WI38 (cell line): ENCODE data around the gene SFPQ.
"Not testable (repeated sequence)": the region's sequence is repeated elsewhere in the genome, so short reads cannot be mapped to it uniquely, and the experiment has no call there.

ENCODE experiments used
- H3K4me3 ChIP-seq: 2 replicates; pipeline ENCODE4 v1.5.1; 2011; ENCODE audit warnings: low read depth, mild to moderate bottlenecking, control low read depth, low read length
- TF ChIP-seq, protein P1 (sequence below): IDR thresholded peaks from 2 replicates; pipeline ENCODE4 v1.5.1; 2012; ENCODE audit warnings: low read depth, mild to moderate bottlenecking, control low read depth, low read length

Gene SFPQ

GRCh38 chr1:35151220-35151619, 41.7 kb downstream of the SFPQ start:
- H3K4me3 ChIP-seq = no peak overlapping the region
- TF ChIP-seq, protein P1, sequence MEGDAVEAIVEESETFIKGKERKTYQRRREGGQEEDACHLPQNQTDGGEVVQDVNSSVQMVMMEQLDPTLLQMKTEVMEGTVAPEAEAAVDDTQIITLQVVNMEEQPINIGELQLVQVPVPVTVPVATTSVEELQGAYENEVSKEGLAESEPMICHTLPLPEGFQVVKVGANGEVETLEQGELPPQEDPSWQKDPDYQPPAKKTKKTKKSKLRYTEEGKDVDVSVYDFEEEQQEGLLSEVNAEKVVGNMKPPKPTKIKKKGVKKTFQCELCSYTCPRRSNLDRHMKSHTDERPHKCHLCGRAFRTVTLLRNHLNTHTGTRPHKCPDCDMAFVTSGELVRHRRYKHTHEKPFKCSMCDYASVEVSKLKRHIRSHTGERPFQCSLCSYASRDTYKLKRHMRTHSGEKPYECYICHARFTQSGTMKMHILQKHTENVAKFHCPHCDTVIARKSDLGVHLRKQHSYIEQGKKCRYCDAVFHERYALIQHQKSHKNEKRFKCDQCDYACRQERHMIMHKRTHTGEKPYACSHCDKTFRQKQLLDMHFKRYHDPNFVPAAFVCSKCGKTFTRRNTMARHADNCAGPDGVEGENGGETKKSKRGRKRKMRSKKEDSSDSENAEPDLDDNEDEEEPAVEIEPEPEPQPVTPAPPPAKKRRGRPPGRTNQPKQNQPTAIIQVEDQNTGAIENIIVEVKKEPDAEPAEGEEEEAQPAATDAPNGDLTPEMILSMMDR = no peak

- H3K4me3 ChIP-seq = not testable (repeated sequence)
Measured at GRCh38 chr1:35145892-35146549, 46.9 kb downstream of the SFPQ start.

DNA sequence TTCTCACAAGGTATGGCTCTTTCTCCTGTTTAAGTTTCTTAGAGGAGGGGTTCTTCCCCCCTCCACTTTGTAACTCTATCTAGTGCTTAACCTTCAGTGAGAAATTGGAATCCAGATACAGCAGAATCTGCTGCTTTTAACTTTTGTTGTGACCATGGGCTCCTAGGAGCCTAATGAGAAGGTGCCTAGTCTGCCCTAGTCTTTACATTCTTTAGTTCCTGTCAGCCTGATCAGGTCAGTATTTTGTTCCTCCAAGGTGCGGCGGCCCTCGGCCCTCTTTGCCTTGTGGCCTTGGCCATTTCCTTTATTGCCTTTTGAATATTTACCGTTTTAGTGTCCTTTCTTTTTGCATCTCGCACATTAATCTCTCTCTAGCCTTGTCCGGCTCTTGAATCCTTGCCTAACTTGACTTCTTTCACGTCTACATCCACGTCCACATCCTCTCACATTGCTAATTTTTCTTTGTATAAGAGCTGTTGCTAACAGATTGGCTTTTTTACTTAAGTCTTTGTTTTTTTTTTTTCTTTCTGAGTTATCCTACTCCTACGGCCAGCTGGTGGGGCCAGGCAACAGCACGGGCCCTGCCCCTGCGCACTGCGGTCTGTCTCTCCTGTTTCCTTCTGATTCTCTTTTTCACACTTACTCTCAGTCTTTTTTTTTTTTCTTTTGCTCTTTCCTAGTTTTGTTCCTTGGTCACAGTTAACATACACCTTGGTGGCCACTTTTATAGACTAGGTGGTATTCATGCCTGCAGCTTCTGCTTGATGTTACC, 49.0 kb downstream of the SFPQ start:
- H3K4me3 ChIP-seq = no peak overlapping the region
- TF ChIP-seq, protein P1 = no peak

DNA sequence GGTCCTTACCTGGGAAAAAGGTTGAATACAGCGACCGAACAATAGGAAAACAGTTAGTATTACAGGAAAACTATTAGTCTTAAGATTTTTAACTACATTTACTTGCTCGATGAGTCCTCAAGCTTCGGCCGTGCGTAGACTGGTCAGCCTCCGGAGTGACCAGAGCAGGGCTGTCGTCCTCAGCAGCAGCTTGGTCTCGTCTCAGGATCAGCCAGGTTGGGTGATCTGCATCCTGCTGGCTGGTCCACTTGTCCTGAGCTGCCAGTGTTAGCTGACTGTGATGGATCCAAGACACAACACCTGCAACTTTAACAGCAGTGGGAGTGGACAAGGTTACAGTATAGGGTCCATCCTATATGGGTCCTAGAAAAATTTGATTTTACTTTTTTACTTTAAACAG, 50.2 kb downstream of the SFPQ start:
- not testable (repeated sequence) for H3K4me3 ChIP-seq

- not testable (repeated sequence) for H3K4me3 ChIP-seq
Measured at GRCh38 chr1:35142294-35142693, 50.7 kb downstream of the SFPQ start.

- not testable (repeated sequence) for H3K4me3 ChIP-seq
Measured at GRCh38 chr1:35137590-35137989, 55.4 kb downstream of the SFPQ start.

DNA sequence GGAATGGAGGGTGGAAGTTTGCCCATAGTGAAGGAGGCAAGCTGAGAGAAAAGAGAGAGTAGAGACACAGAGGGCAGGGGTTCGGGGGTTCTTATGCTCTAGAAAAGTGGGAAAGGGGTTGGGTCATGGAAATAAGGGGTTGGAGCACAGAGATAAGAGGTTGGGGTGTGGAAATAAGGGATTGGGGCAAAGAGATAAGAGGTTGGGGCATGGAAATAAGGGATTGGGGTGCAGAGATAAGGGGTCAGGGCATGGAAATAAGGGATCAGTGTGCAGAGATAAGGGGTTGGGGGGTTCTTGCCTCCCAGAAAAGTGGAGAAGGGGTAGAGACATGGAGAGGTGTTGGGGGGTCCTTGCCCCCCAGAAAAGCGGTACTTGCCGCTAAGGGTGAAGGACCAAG, 56.2 kb downstream of the SFPQ start:
- no peak overlapping the region for H3K4me3 ChIP-seq
- TF ChIP-seq, protein P1 = no peak
